ENCODE measurements around the gene ARHGAP44.
"Not testable (repeated sequence)": the region's sequence is repeated elsewhere in the genome, so short reads cannot be mapped to it uniquely, and the experiment has no call there.

ARHGAP44 gene

DNA sequence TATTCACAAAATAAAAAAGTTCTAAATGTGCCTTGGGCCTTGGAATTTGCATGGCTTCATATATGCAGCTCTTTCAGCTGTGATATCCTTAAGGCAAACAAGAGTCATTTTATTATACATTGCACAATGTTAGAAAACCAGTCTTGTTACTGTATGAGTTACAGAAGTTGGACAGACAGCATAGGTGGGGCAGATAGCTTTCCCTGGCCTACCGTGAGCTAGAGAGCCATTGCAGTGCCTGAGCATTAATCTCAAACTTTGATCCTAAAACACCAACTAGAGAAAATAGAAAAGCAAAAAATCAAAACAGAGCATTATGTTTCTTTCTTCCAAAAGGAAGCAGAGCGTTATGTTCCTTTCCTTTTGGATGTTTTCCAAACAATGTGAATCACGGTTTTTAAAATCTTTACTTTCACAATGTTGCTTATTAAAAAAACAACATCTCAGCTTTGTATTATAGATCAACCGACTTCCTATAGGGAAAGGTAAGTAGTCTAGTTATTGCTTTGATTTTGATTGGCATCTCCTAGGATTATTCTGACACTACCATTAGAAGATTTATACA is 32.2 kb downstream of the ARHGAP44 start:
- no peak for DNase-seq (ENCODE audit: low read depth)

DNA sequence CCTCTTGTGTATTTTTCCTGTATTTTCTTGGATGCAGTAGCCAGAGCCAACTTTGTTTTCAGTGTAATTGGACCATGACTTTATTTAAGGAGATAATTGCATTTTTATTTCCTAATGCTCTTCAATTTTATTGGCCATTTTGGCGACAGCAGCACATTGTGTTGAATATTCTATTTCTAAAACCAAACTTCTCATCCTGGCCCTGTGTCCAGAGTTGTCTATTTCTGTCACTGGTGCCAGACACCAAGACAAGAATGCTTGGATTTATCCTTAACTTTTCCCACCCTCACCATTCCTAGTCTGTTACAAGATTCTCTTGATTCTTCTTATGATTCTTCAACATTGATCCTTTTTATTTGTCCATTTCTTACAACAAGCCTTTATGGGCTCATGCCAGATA is 37.1 kb downstream of the ARHGAP44 start:
- no peak for DNase-seq (ENCODE audit: low read depth)

GRCh38 chr17:12830777-12831247 is 41.5 kb downstream of the ARHGAP44 start:
- DNase-seq (ENCODE audit: low read depth) = no peak

GRCh38 chr17:12831839-12832238 is 42.5 kb downstream of the ARHGAP44 start:
- no peak for DNase-seq (ENCODE audit: low read depth)

- DNase-seq (ENCODE audit: low read depth) = no peak
These were observed 49.7 kb downstream of the ARHGAP44 start for GRCh38 chr17:12839042-12839441.

DNA sequence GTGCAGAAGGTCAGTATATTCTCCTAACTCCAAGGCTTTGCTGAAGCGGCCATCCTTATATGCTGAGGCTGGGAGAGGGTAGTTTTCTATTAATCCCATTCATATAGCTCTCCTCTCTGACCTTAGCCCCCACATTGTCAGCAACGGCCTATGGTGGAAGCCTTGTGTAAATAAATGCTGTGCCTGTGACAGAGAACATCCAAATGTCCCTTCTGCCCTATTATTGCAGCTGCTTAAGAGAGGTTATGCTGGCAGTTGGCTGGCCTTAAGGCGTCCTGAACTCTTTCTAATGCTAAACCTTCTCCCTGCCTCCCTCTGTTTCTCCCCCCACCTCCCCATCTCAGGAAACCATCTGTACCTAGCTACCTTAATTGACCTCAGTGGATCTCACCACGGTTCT is 53.6 kb downstream of the ARHGAP44 start:
- no peak for DNase-seq (ENCODE audit: low read depth)

GRCh38 chr17:12850996-12851395 is 61.7 kb downstream of the ARHGAP44 start:
- DNase-seq (ENCODE audit: low read depth) = no peak

- no peak for DNase-seq (ENCODE audit: low read depth)
These were observed 62.7 kb downstream of the ARHGAP44 start for GRCh38 chr17:12851901-12852435.

DNA sequence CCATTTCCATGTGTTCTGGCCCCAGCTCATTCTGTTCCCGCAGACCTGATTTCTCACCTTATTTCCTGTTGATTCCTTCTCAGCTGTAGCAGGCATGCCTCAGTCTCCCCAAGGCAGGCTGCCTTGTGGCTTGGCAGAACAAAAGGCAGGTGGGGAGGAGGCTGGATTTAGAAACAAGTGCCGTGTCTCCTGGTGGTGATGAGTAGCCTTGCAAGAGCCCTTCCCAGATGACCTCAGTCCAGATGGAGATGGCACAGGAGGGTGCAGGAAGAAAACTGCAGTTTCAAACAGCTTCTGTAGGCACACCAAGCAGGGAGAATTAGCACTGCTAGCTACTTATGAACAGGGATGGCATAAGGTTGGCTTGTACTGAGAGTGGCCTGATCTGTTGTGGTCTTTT is 64.6 kb downstream of the ARHGAP44 start:
- no peak for DNase-seq (ENCODE audit: low read depth)

DNA sequence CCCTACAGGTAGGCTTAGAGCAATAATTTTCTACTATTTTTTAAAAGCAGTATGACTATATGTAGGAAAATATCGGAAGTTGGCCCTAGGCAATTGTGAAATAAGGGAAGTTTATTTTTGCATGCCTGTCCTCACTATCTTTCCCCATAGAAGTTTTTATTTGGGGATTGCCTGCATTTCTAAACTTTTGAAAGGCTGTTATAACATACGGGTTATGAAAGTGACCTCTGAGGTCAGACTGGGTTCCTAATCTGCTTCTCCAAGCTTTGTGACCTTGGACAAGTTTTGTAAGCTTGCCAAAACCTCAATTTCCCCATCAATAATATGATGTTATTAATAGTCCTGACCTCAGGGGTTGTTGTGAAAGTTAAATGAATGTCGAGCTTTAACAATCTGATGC is 67.1 kb downstream of the ARHGAP44 start:
- DNase-seq (ENCODE audit: low read depth) = no peak

DNA sequence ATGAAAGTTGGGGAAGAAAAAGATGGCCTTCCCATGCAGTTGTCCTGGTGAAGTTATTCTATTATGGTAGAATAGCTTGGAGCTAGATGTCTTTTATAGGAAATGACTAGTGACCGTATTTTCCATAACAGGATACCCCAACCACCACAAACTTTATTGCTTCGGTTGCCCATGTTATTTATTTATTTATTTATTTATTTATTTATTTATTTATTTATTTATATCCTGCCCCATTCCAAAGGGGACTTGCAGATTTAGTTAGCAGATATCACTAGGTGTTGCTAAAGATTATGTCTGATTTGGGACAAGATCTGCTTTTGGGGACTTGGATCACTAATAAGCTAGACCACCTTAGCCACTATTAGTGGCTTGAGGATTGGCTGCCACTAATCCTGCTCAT is 68.3 kb downstream of the ARHGAP44 start:
- no peak for DNase-seq (ENCODE audit: low read depth)

- DNase-seq (ENCODE audit: low read depth) = no peak
These were observed 70.2 kb downstream of the ARHGAP44 start for GRCh38 chr17:12859520-12859919.

DNA sequence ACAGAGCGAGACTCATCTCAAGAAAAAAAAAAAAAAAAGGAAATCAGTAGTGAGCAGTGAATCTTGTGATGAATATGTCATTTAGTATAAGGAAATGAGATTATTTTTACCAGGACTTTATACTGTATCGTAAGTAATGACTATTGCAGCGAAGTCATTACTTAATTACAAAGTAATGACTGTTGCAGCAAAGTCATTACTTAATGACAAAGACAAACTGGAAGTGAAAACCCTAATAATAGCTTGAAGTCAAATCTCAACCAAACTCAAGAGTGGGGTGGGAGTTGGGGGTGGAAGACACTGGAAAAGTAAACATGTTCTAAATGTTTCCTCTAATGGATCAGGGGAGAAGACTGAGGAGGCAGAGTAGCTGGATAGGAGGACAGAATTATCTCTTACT is 76.5 kb downstream of the ARHGAP44 start:
- no peak for DNase-seq (ENCODE audit: low read depth)

DNA sequence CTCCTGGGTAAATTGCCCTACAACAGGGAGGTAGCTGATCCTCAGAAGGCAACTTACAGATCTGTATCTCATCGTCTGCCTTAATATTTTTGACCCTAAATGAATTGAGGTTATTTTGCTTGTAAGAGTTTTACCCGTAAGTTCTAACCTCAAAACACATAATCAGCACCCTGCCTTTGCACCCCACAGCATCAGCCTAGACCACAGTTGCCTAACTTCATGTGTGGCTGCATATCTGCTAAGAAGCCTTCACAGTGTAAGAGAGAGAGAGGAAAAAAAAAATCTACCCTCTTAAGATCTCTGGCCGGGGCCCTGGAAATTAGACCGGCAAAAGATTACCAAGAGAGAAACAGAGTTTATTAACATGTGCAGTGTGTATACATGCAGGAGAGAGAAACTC is 76.9 kb downstream of the ARHGAP44 start:
- no peak for DNase-seq (ENCODE audit: low read depth)

GRCh38 chr17:12867726-12868125 is 78.4 kb downstream of the ARHGAP44 start:
- no peak for DNase-seq (ENCODE audit: low read depth)

DNA sequence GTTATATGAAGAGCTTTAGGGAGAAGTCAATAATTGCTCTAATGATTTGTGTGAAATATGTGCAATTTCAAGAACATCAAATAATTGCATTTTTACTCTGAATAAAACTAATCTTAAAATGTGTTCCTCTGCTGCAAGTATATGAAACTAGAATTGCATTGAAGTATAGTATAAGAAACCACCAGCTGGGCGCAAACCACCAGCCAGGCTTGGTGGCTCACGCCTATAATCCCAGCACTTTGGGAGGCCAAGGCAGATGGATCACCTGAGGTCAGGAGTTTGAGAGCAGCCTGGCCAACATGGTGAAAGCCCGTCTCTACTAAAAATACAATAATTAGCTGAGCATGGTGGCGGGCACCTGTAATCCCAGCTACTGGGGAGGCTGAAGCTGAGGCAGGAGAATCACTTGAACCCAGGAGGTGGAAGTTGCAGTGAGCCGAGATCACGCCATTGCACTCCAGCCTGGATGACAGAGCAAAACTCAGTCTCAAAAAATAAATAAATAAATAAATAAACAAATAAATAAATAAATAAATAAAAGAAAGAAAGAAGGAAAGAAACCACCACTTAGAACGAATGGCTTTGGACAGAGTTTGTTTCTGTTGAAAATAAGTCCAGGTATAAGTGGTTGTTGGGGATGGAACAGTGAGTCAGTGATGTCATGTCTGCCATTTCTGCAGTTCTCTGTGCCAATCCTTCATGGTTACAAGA is 84.3 kb downstream of the ARHGAP44 start:
- DNase-seq (ENCODE audit: low read depth) = not testable (repeated sequence)

GRCh38 chr17:12877953-12878669 is 88.8 kb downstream of the ARHGAP44 start:
- DNase-seq (ENCODE audit: low read depth) = no peak

DNA sequence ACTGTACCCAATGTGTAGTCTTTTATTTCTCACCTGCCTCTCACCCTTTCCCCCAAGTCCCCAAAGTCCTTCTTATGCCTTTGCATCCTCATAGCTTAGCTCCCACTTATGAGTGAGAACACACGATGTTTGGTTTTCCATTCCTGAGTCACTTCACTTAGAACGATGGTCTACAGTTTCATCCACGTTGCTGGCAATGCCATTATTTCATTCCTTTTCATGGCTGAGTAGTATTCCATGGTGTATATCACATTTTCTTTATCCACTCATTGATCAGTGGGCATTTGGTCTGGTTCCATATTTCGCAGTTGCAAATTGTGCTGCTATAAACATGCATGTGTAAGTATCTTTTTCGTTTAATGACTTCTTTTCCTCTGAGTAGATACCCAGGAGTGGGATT is 89.8 kb downstream of the ARHGAP44 start:
- not testable (repeated sequence) for DNase-seq (ENCODE audit: low read depth)

- no peak for DNase-seq (ENCODE audit: low read depth)
These were observed 94.2 kb downstream of the ARHGAP44 start for GRCh38 chr17:12883472-12883871.

DNA sequence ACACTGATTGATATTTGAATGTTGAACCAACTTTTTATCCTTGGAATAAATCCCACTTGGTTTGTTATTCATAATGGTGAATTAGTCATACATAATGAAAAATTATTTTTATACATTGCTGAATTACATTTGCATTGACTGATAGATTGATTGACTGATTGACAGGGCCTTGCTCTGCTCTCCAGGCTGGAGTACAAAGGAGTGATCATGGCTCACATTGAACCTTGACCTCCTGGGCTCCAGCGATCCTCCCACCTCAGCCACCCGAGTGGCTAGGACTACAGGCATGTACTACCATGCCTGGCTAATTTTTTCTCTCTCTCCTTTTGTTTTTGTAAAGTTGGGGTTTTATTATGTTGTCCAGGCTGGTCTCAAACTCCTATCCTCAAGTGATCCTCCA is 97.8 kb downstream of the ARHGAP44 start:
- no peak for DNase-seq (ENCODE audit: low read depth)

- no peak for DNase-seq (ENCODE audit: low read depth)
These were observed 107.0 kb downstream of the ARHGAP44 start for GRCh38 chr17:12896180-12896785.

DNA sequence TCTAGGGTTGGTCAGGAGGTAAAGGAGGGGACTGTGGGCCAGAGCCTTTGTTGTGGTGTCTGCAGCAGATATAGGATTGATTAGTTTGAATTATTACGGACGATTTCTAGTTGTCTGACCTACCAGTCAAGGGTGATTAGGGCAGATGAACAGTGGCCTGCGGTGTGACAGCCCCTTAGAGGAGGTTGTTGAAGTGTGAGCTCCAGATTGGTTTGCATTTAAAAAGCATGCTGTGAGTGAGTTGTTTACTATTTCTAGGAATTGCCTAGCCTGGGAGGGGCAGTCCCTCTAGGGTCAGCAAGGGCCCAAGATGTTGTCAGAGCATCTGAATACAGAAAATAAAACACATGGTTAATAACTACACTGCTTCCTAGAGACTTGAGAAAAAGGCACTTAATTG is 108.8 kb downstream of the ARHGAP44 start:
- no peak for DNase-seq (ENCODE audit: low read depth)

DNA sequence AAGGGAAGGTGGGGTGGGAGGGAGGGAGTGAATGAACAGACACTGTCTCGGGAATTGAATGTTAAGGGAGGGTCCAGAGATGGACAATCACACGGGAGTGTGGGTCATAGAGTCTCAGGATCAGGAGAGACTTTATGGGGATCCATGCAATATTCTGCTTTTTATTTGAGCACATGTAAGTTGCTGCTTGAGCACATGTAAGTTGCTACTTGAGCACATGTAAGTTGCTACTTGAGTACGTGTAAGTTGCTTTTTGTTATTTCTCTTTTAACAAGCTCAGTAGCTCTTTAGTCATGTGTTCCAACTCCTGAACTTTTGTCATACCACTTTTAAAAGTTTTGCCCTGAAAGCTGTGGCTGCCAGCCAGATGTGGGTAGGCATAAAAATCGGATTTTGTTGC is 110.3 kb downstream of the ARHGAP44 start:
- no peak for DNase-seq (ENCODE audit: low read depth)

Data from activated T-cell treated with anti-CD3 and anti-CD28 coated beads for 24 hours (primary cell).